Measurements from ENCODE around the gene PLB1.

PLB1 gene

GRCh38 chr2:28507796-28508764 lies 12.2 kb downstream of the PLB1 start:
- DNase-seq, result no peak

GRCh38 chr2:28509361-28509760 lies 13.5 kb downstream of the PLB1 start:
- no peak for DNase-seq

- DNase-seq, result no peak
These were observed 14.3 kb downstream of the PLB1 start for GRCh38 chr2:28510184-28510583.

GRCh38 chr2:28511871-28512606 lies 16.2 kb downstream of the PLB1 start:
- no peak for DNase-seq

- no peak for DNase-seq
These were observed 16.7 kb downstream of the PLB1 start for GRCh38 chr2:28512607-28512965.

GRCh38 chr2:28513097-28513496 lies 17.2 kb downstream of the PLB1 start:
- no peak for DNase-seq

GRCh38 chr2:28515176-28515751 lies 19.4 kb downstream of the PLB1 start:
- no peak for DNase-seq

GRCh38 chr2:28516430-28516829 lies 20.6 kb downstream of the PLB1 start:
- DNase-seq, result no peak

GRCh38 chr2:28516950-28517349 lies 21.1 kb downstream of the PLB1 start:
- no peak for DNase-seq

- DNase-seq, result no peak
These were observed 25.8 kb downstream of the PLB1 start for GRCh38 chr2:28521663-28522062.

GRCh38 chr2:28522481-28522880 lies 26.6 kb downstream of the PLB1 start:
- DNase-seq, result no peak

GRCh38 chr2:28523902-28524301 lies 28.0 kb downstream of the PLB1 start:
- DNase-seq, result no peak

GRCh38 chr2:28525481-28525880 lies 29.6 kb downstream of the PLB1 start:
- DNase-seq, result no peak

- no peak for DNase-seq
These were observed 30.8 kb downstream of the PLB1 start for GRCh38 chr2:28526527-28527132.

- no peak for DNase-seq
These were observed 31.3 kb downstream of the PLB1 start for GRCh38 chr2:28527196-28527595.

- DNase-seq, result no peak
These were observed 32.3 kb downstream of the PLB1 start for GRCh38 chr2:28528206-28528605.

GRCh38 chr2:28530782-28531181 lies 34.9 kb downstream of the PLB1 start:
- DNase-seq, result no peak

GRCh38 chr2:28532399-28532798 lies 36.5 kb downstream of the PLB1 start:
- DNase-seq, result no peak

GRCh38 chr2:28533044-28533680 lies 37.3 kb downstream of the PLB1 start:
- no peak for DNase-seq

GRCh38 chr2:28534817-28535216 lies 39.0 kb downstream of the PLB1 start:
- DNase-seq, result no peak

- DNase-seq, result no peak
These were observed 42.3 kb downstream of the PLB1 start for GRCh38 chr2:28538134-28538533.

GRCh38 chr2:28538652-28539051 lies 42.8 kb downstream of the PLB1 start:
- DNase-seq, result no peak

- no peak for DNase-seq
These were observed 43.3 kb downstream of the PLB1 start for GRCh38 chr2:28539118-28539541.

Measured in NCI-H1694 treated with DMSO at 0.1 percent for 48 hours (cell line).